HepG2 (cell line): Measurements from ENCODE around the gene PIEZO1. TPM values are rescaled to one million over a fixed set of nuclear protein-coding genes. Genes with fewer than 3 reads are reported as not detected.

Experiments
- ARID5B ChIP-seq: IDR thresholded peaks from 2 replicates; pipeline ENCODE4 v1.4.0; 2020; ENCODE audit warnings: mild to moderate bottlenecking, missing genetic modification reagents
- ATAD3A ChIP-seq: sonication (generic); formaldehyde crosslinking; IDR thresholded peaks from 2 replicates; pipeline ENCODE4 v1.4.0; 2020; ENCODE audit warnings: missing genetic modification reagents
- BATF2 ChIP-seq: sonication (generic); formaldehyde crosslinking; IDR thresholded peaks from 2 replicates; pipeline ENCODE4 v1.8.0; 2022; ENCODE audit warnings: mild to moderate bottlenecking, missing genetic modification reagents, moderate library complexity
- CHCHD3 ChIP-seq: sonication (generic); formaldehyde crosslinking; IDR thresholded peaks from 2 replicates; pipeline ENCODE4 v1.8.0; 2022; ENCODE audit warnings: mild to moderate bottlenecking, missing genetic modification reagents, moderate library complexity
- ELF3 ChIP-seq: IDR thresholded peaks from 2 replicates; pipeline ENCODE4 v1.6.1; 2016; ENCODE audit warnings: missing genetic modification reagents, missing compliant biosample characterization
- ESRRA ChIP-seq: sonication (generic); formaldehyde crosslinking; IDR thresholded peaks from 2 replicates; pipeline ENCODE4 v1.5.1; 2020; ENCODE audit warnings: mild to moderate bottlenecking, low read depth, missing genetic modification reagents
- FOXO1 ChIP-seq: sonication (generic); formaldehyde crosslinking; IDR thresholded peaks from 2 replicates; pipeline ENCODE4 v1.4.0; 2020; ENCODE audit warnings: missing genetic modification reagents
- GABPB1 ChIP-seq: IDR thresholded peaks from 2 replicates; pipeline ENCODE4 v1.6.1; 2016; ENCODE audit warnings: mild to moderate bottlenecking, missing genetic modification reagents, moderate library complexity, missing compliant biosample characterization
- MXD1 ChIP-seq: sonication (generic); formaldehyde crosslinking; IDR thresholded peaks from 2 replicates; pipeline ENCODE4 v1.4.0; 2020; ENCODE audit warnings: mild to moderate bottlenecking, missing genetic modification reagents
- NR0B2 ChIP-seq: sonication (generic); formaldehyde crosslinking; IDR thresholded peaks from 2 replicates; pipeline ENCODE4 v1.4.0; 2020; ENCODE audit warnings: mild to moderate bottlenecking, missing genetic modification reagents
- PAWR ChIP-seq: sonication (generic); formaldehyde crosslinking; IDR thresholded peaks from 2 replicates; pipeline ENCODE4 v1.4.0; 2020; ENCODE audit warnings: missing genetic modification reagents, mild to moderate bottlenecking, borderline replicate concordance
- SETDB1 ChIP-seq: sonication (generic); formaldehyde crosslinking; IDR thresholded peaks from 2 replicates; pipeline ENCODE4 v1.5.1; 2020; ENCODE audit warnings: missing genetic modification reagents, mild to moderate bottlenecking, borderline replicate concordance
- SMAD9 ChIP-seq: sonication (generic); formaldehyde crosslinking; IDR thresholded peaks from 2 replicates; pipeline ENCODE4 v1.5.1; 2020; ENCODE audit warnings: mild to moderate bottlenecking, missing genetic modification reagents
- THAP8 ChIP-seq: sonication (generic); formaldehyde crosslinking; IDR thresholded peaks from 2 replicates; pipeline ENCODE4 v1.5.1; 2020; ENCODE audit warnings: missing genetic modification reagents, mild to moderate bottlenecking, borderline replicate concordance
- ZBTB38 ChIP-seq: sonication (generic); formaldehyde crosslinking; IDR thresholded peaks from 2 replicates; pipeline ENCODE4 v1.5.1; 2020; ENCODE audit warnings: mild to moderate bottlenecking, missing genetic modification reagents
- ZNF253 ChIP-seq: sonication (generic); formaldehyde crosslinking; IDR thresholded peaks from 2 replicates; pipeline ENCODE4 v1.8.0; 2022; ENCODE audit warnings: mild to moderate bottlenecking, missing genetic modification reagents, borderline replicate concordance
- ZNF343 ChIP-seq: sonication (generic); formaldehyde crosslinking; IDR thresholded peaks from 2 replicates; pipeline ENCODE4 v1.4.0; 2020; ENCODE audit warnings: mild to moderate bottlenecking, missing genetic modification reagents
- ZNF546 ChIP-seq: sonication (generic); formaldehyde crosslinking; conservative IDR thresholded peaks from 2 replicates; pipeline ENCODE4 v1.8.1; 2023; ENCODE audit warnings: mild to moderate bottlenecking, missing genetic modification reagents
- ZNF564 ChIP-seq: sonication (generic); formaldehyde crosslinking; IDR thresholded peaks from 2 replicates; pipeline ENCODE4 v1.8.1; 2023; ENCODE audit warnings: mild to moderate bottlenecking, missing genetic modification reagents
- ZNF629 ChIP-seq: sonication (generic); formaldehyde crosslinking; conservative IDR thresholded peaks from 2 replicates; pipeline ENCODE4 v1.5.0; 2020; ENCODE audit warnings: missing genetic modification reagents
- ZNF639 ChIP-seq: conservative IDR thresholded peaks from 2 replicates; pipeline ENCODE4 v1.6.1; 2018; ENCODE audit warnings: missing genetic modification reagents
- ZSCAN9 ChIP-seq: IDR thresholded peaks from 2 replicates; pipeline ENCODE4 v1.6.1; 2016; ENCODE audit warnings: borderline replicate concordance
- polyA plus RNA-seq, 8 experiments: library from polyadenylated mRNA; depleted of rRNA in 3 of 8; stranded (reverse) in 7 of 8; unstranded in 1 of 8; fragments of >200 nt; fragmentation: Illumina TruSeq in 4 of 8; extraction: Trizol in 4 of 8; gene quantifications; 2 replicates each; pipeline versions ENCODE4 v1.2.1 to v1.2.3, GENCODE V29; 2011 to 2016; ENCODE audit warnings: low read depth in 4 of 8, missing spikeins in 1 of 8, mixed read lengths in 1 of 8; ENCODE audit not compliant: insufficient read depth in 1 of 8
- total RNA-seq, 5 experiments: library from RNA; depleted of rRNA; stranded (reverse); fragments of >200 nt; fragmentation: Illumina TruSeq; extraction: Trizol; gene quantifications; 2 replicates each; pipeline ENCODE4 v1.2.3, GENCODE V29; 2016; ENCODE audit warnings: low read depth in 1 of 5

PIEZO1 gene
- total and polyA plus RNA-seq, 2 of the 13 experiments (the other 11 are each of a cell fraction or from before 2014, with no cell fraction given): 67.9 to 85.0 TPM

- TF ChIP-seq ATAD3A (no peak), CHCHD3 (CRISPR knock-in tag) (0 out of 2 replicates have a peak, but pooled peaks have one; percentile 31), NR0B2 (peak; percentile 31; the same call in 1 of the 2 replicates), ARID5B (CRISPR knock-in tag) (peak; percentile 66), BATF2 (CRISPR knock-in tag) (peak; percentile 52; the same call in 1 of the 2 replicates), ZBTB38 (CRISPR knock-in tag) (peak; percentile 94), ZNF546 (CRISPR knock-in tag) (no peak), ZNF629 (CRISPR knock-in tag) (peak; percentile 42), GABPB1 (peak; percentile 63; the same call in 1 of the 2 replicates), FOXO1 (CRISPR knock-in tag) (peak; percentile 47; the same call in 1 of the 2 replicates), PAWR (no peak), ZNF253 (CRISPR knock-in tag) (peak; percentile 89), ESRRA (0 out of 2 replicates have a peak, but pooled peaks have one; percentile 38), ZNF639 (no peak), ZNF564 (peak; percentile 78), ZNF343 (no peak), THAP8 (no peak), SMAD9 (CRISPR knock-in tag) (no peak), ELF3 (peak; percentile 62), ZSCAN9 (CRISPR knock-in tag) (no peak; the same call in 1 of the 2 replicates), SETDB1 (CRISPR knock-in tag) (no peak), MXD1 (CRISPR knock-in tag) (peak; percentile 71)
Measured at GRCh38 chr16:88785106-88785924, at the start of gene PIEZO1 (continued).
